K562 (cell line): Measurements from ENCODE around the gene FAM167B. TPM values are rescaled to one million over a fixed set of nuclear protein-coding genes. Genes with fewer than 3 reads are reported as not detected.

ENCODE experiments used
- ADNP ChIP-seq: fragments of 200-800 bp; sonication (Bioruptor generic); IDR thresholded peaks from 2 replicates; pipeline ENCODE4 v1.6.1; 2016; ENCODE audit warnings: missing genetic modification characterization, missing compliant biosample characterization
- CBX3 ChIP-seq, 2 experiments: IDR thresholded peaks; 1 replicate in 1 of 2; 2 replicates in 1 of 2; pipeline ENCODE4 v1.6.1; 2012; ENCODE audit warnings: inconsistent platforms in 2 of 2, low read length in 2 of 2, borderline replicate concordance in 1 of 2, control low read depth in 1 of 2
- ESRRB ChIP-seq: fragments of 250-450 bp; sonication (Bioruptor Pico); IDR thresholded peaks from 2 replicates; pipeline ENCODE4 v1.5.0; 2020; ENCODE audit warnings: mild to moderate bottlenecking, moderate library complexity, borderline replicate concordance
- GTF2E2 ChIP-seq: fragments of 200-800 bp; sonication (Bioruptor generic); IDR thresholded peaks from 2 replicates; pipeline ENCODE4 v1.6.1; 2016; ENCODE audit warnings: missing genetic modification characterization, missing compliant biosample characterization
- KDM2B ChIP-seq: fragments of 250-450 bp; sonication (Bioruptor Pico); IDR thresholded peaks from 2 replicates; pipeline ENCODE4 v1.8.0; 2021; ENCODE audit warnings: mild to moderate bottlenecking, moderate library complexity
- NR1H2 ChIP-seq: sonication (generic); formaldehyde crosslinking; IDR thresholded peaks from 2 replicates; pipeline ENCODE4 v1.4.0; 2020; ENCODE audit warnings: mild to moderate bottlenecking, missing genetic modification reagents
- TSC22D4 ChIP-seq: fragments of 450-650 bp; IDR thresholded peaks from 2 replicates; pipeline ENCODE4 v1.6.1; 2016; ENCODE audit warnings: missing genetic modification characterization, missing biosample characterization, control low read depth
- ZNF668 ChIP-seq: fragments of 250-450 bp; sonication (Bioruptor Pico); IDR thresholded peaks from 2 replicates; pipeline ENCODE4 v1.8.0; 2022; ENCODE audit warnings: mild to moderate bottlenecking, inconsistent platforms
- polyA plus RNA-seq, 8 experiments: library from polyadenylated mRNA; depleted of rRNA in 4 of 8; stranded (reverse) in 5 of 8; unstranded in 3 of 8; fragments of >200 nt; fragmentation: Nextera tagmentation in 2 of 8; fragmentation: Illumina TruSeq in 1 of 8; extraction: Ambion mirVana in 2 of 8; extraction: Trizol in 1 of 8; gene quantifications; 2 replicates each; pipeline versions ENCODE4 v1.2.1 to v1.2.3, GENCODE V29; 2011 to 2014; ENCODE audit warnings: inconsistent platforms in 1 of 8, missing spikeins in 1 of 8
- total RNA-seq, 7 experiments: library from RNA; depleted of rRNA in 6 of 7; stranded (reverse); fragments of >200 nt in 6 of 7; fragmentation: Illumina TruSeq in 2 of 7; extraction: Trizol in 2 of 7; gene quantifications; 2 replicates each; pipeline versions ENCODE4 v1.2.1 to v1.2.3, GENCODE V29; 2011 to 2021; ENCODE audit warnings: low replicate concordance in 1 of 7
- TF ChIP-seq, protein P1 (sequence below), 3 experiments: fragments of 200-800 bp in 1 of 3; fragments of 250-450 bp in 1 of 3; fragments of 450-650 bp in 1 of 3; sonication (Bioruptor Pico) in 1 of 3; sonication (Bioruptor generic) in 1 of 3; formaldehyde crosslinking in 1 of 3; IDR thresholded peaks; 2 replicates each; pipeline versions ENCODE4 v1.6.1 to v1.8.0; 2016 to 2022; ENCODE audit warnings: mild to moderate bottlenecking in 2 of 3, missing genetic modification characterization in 2 of 3, missing compliant biosample characterization in 1 of 3, moderate library complexity in 1 of 3
- TF ChIP-seq, protein P2 (sequence below): sonication (generic); formaldehyde crosslinking; IDR thresholded peaks from 2 replicates; pipeline ENCODE4 v1.8.1; 2022; ENCODE audit warnings: missing genetic modification reagents
- TF ChIP-seq, protein P3 (sequence below), 2 experiments: fragments of 450-650 bp in 1 of 2; sonication (generic) in 1 of 2; formaldehyde crosslinking in 1 of 2; IDR thresholded peaks; 2 replicates each; pipeline versions ENCODE4 v1.7.1 to v1.9.0; 2016 to 2022; ENCODE audit warnings: inconsistent platforms in 1 of 2, mild to moderate bottlenecking in 1 of 2, missing genetic modification reagents in 1 of 2

Gene FAM167B
- total and polyA plus RNA-seq, 9 of the 15 experiments (the other 6 are each of a cell fraction or from before 2014, with no cell fraction given) = not detected

DNA sequence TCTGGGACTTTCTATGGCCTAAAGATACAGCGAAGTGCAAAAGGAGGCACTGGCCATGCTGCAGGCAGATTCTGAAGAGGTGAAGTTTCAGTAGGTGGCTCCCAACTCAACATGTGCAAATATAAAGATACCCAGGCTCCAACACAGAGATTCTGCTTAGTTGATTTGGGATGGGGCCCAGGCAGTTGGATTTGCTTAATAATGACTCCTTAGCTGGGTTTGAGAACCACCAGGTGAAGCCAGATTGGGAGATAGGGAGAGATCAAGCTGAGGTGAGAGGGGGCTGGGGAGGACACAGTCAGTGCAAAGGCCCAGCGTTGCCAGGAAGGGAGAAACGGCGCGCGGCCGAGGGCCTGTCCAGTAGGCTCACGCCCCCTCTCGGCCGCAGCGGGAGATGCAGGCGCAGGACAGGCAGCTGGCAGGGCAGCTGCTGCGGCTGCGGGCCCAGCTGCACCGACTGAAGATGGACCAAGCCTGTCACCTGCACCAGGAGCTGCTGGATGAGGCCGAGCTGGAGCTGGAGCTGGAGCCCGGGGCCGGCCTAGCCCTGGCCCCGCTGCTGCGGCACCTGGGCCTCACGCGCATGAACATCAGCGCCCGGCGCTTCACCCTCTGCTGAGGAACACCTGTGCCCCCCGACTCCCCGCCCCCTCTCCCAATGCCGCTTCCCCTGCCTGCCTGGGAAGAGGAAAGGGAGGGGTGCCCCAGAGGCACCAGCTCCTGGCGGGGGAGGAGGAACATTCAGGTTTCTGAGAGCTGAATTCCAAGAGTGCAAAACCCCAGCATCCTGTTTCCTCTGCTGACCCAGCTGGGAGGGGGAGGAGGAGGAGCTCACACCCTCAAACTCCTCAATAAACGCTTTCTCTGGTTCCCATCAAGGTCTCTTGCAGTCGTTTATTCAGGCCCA lies 1.2 kb downstream of the FAM167B start (continued):
- 0 out of 2 replicates have a peak, but pooled peaks have one; percentile 9 for TF ChIP-seq NR1H2 (CRISPR knock-in tag)
- no peak for TF ChIP-seq TSC22D4 (tag)
- no peak for TF ChIP-seq GTF2E2 (tag)
- TF ChIP-seq, protein P1, sequence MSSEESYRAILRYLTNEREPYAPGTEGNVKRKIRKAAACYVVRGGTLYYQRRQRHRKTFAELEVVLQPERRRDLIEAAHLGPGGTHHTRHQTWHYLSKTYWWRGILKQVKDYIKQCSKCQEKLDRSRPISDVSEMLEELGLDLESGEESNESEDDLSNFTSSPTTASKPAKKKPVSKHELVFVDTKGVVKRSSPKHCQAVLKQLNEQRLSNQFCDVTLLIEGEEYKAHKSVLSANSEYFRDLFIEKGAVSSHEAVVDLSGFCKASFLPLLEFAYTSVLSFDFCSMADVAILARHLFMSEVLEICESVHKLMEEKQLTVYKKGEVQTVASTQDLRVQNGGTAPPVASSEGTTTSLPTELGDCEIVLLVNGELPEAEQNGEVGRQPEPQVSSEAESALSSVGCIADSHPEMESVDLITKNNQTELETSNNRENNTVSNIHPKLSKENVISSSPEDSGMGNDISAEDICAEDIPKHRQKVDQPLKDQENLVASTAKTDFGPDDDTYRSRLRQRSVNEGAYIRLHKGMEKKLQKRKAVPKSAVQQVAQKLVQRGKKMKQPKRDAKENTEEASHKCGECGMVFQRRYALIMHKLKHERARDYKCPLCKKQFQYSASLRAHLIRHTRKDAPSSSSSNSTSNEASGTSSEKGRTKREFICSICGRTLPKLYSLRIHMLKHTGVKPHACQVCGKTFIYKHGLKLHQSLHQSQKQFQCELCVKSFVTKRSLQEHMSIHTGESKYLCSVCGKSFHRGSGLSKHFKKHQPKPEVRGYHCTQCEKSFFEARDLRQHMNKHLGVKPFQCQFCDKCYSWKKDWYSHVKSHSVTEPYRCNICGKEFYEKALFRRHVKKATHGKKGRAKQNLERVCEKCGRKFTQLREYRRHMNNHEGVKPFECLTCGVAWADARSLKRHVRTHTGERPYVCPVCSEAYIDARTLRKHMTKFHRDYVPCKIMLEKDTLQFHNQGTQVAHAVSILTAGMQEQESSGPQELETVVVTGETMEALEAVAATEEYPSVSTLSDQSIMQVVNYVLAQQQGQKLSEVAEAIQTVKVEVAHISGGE (CRISPR knock-in tag; IDR thresholded peaks at IDR 0.05) = peak in 1 of 3 experiments; percentile 15; a peak in 1 of 6 replicates
- no peak for TF ChIP-seq ZNF668 (CRISPR knock-in tag)
- peak in 1 of 2 experiments; percentile 84; a peak in 1 of 3 replicates for TF ChIP-seq CBX3 (IDR thresholded peaks at IDR 0.05; ENCODE audit: borderline replicate concordance in 1 of 2, low read length in 2 of 2)
- TF ChIP-seq ESRRB (CRISPR knock-in tag) = no peak
- TF ChIP-seq, protein P2, sequence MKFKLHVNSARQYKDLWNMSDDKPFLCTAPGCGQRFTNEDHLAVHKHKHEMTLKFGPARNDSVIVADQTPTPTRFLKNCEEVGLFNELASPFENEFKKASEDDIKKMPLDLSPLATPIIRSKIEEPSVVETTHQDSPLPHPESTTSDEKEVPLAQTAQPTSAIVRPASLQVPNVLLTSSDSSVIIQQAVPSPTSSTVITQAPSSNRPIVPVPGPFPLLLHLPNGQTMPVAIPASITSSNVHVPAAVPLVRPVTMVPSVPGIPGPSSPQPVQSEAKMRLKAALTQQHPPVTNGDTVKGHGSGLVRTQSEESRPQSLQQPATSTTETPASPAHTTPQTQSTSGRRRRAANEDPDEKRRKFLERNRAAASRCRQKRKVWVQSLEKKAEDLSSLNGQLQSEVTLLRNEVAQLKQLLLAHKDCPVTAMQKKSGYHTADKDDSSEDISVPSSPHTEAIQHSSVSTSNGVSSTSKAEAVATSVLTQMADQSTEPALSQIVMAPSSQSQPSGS (CRISPR knock-in tag) = no peak
- no peak for TF ChIP-seq KDM2B (CRISPR knock-in tag)
- TF ChIP-seq, protein P3, sequence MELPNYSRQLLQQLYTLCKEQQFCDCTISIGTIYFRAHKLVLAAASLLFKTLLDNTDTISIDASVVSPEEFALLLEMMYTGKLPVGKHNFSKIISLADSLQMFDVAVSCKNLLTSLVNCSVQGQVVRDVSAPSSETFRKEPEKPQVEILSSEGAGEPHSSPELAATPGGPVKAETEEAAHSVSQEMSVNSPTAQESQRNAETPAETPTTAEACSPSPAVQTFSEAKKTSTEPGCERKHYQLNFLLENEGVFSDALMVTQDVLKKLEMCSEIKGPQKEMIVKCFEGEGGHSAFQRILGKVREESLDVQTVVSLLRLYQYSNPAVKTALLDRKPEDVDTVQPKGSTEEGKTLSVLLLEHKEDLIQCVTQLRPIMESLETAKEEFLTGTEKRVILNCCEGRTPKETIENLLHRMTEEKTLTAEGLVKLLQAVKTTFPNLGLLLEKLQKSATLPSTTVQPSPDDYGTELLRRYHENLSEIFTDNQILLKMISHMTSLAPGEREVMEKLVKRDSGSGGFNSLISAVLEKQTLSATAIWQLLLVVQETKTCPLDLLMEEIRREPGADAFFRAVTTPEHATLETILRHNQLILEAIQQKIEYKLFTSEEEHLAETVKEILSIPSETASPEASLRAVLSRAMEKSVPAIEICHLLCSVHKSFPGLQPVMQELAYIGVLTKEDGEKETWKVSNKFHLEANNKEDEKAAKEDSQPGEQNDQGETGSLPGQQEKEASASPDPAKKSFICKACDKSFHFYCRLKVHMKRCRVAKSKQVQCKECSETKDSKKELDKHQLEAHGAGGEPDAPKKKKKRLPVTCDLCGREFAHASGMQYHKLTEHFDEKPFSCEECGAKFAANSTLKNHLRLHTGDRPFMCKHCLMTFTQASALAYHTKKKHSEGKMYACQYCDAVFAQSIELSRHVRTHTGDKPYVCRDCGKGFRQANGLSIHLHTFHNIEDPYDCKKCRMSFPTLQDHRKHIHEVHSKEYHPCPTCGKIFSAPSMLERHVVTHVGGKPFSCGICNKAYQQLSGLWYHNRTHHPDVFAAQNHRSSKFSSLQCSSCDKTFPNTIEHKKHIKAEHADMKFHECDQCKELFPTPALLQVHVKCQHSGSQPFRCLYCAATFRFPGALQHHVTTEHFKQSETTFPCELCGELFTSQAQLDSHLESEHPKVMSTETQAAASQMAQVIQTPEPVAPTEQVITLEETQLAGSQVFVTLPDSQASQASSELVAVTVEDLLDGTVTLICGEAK (IDR thresholded peaks at IDR 0.05) = no peak
- TF ChIP-seq, protein P3 (CRISPR knock-in tag; IDR thresholded peaks at IDR 0.05) = no peak
- no peak; the same call in 1 of the 2 replicates for TF ChIP-seq ADNP
